Heart right ventricle (tissue), 16 donors: ENCODE data around the gene MIF4GD. TPM values are rescaled to one million over a fixed set of nuclear protein-coding genes. Genes with fewer than 3 reads are reported as not detected.
A peak's percentile ranks its signal among the peaks of the same experiment; 100 is the strongest.

Experiments used
- ATAC-seq, 8 donors: fragments of 200-7000 bp; cut with Tn5 transposase; one replicate each; pipeline ENCODE4 v1.9.1; 2020; ENCODE audit warnings: mild to moderate bottlenecking in 8 of 8, moderate library complexity in 8 of 8, moderate number of reproducible peaks in 1 of 8
- DNase-seq, 2 donors: peaks; one replicate each; pipeline ENCODE4 v3.0.0-alpha.2; 2020
- H3K27ac ChIP-seq, 10 donors: fragments of 200-600 bp; sonication (generic) in 2 of 10; one replicate each; pipeline versions ENCODE4 v1.5.0 to v1.8.0; 2020 to 2022; ENCODE audit warnings: mild to moderate bottlenecking in 3 of 10
- H3K27me3 ChIP-seq, 7 donors: fragments of 200-600 bp; one replicate each; pipeline ENCODE4 v1.8.0; 2021 to 2022; ENCODE audit warnings: mild to moderate bottlenecking in 2 of 7
- H3K36me3 ChIP-seq, 9 donors: fragments of 200-600 bp; sonication (generic) in 1 of 9; one replicate each; pipeline versions ENCODE4 v1.5.0 to v1.8.0; 2020 to 2022; ENCODE audit warnings: mild to moderate bottlenecking in 2 of 9
- H3K4me1 ChIP-seq, 9 donors: fragments of 200-600 bp; sonication (generic) in 1 of 9; one replicate each; pipeline versions ENCODE4 v1.5.0 to v1.8.0; 2020 to 2022; ENCODE audit warnings: mild to moderate bottlenecking in 4 of 9
- H3K4me3 ChIP-seq, 10 donors: fragments of 200-600 bp; sonication (generic) in 2 of 10; one replicate each; pipeline versions ENCODE4 v1.5.0 to v1.8.0; 2020 to 2022; ENCODE audit warnings: mild to moderate bottlenecking in 7 of 10, moderate library complexity in 2 of 10
- H3K9me3 ChIP-seq, 11 donors: fragments of 200-600 bp in 10 of 11; sonication (generic) in 2 of 11; one replicate each; pipeline versions ENCODE4 v1.5.0 to v1.8.0; 2013 to 2022; ENCODE audit warnings: mild to moderate bottlenecking in 2 of 11, control low read depth in 1 of 11, moderate library complexity in 1 of 11
- WGBS, 2 donors: extraction: QIAGEN DNeasy Blood & Tissue Kit; methylation state at CpG; one replicate each; pipeline ENCODE4 v1.1.7; 2013; ENCODE audit warnings: inconsistent platforms in 1 of 2; 5-methylcytosine and 5-hydroxymethylcytosine counted together
- intact Hi-C, 10 donors: fragments of 100-400 bp; cut with DNase I; formaldehyde crosslinking; loops; one replicate each; pipeline versions ENCODE4 v1.11.1 to v1.14.2; 2022
- polyA plus RNA-seq, 2 donors: library from polyadenylated mRNA; stranded (reverse); fragments of 200-250 nt; gene quantifications; one replicate each; pipeline ENCODE4 v1.2.3, GENCODE V29; 2013
- total RNA-seq, 10 donors: library from RNA; stranded (reverse); fragmentation: NEBNext Ultra II Directional in 3 of 10; extraction: Animal tissue kit (Norgen Biotek cat#: 25700) in 3 of 10; gene quantifications; one replicate each; pipeline versions ENCODE4 v1.2.1 to v1.2.4, GENCODE V29; 2021 to 2023
- TF ChIP-seq, protein P1 (sequence below), 9 donors: fragments of 200-600 bp; sonication (generic) in 2 of 9; IDR thresholded peaks; one replicate each; pipeline versions ENCODE4 v1.5.0 to v1.8.0; 2021 to 2022; ENCODE audit warnings: antibody characterized with exemption in 9 of 9, mild to moderate bottlenecking in 5 of 9, moderate library complexity in 1 of 9
- donor health status: Arrhythmogenic right ventricular cardiomyopathy.
- donor health status: ischemic (EF 13 %, LVEDD 7.1; RV severe dilation, severe dysfunction).
- donor health status: healthy with polysubstance abuse.
- donor health status: DM: no; HTN: yes; CAD: no.
- donor health status: DM: no; HTN: no; CAD: no.
- donor health status: ischemic (EF 25% LVEDD 6.9; RV normal size, moderate dysfunction).
- donor health status: ischemic (EF 25% LVEDD 5.7; RV mildly dilated, moderate dysfunction).
- donor health status: healthy.
- donor health status: DM: yes; HTN: yes; CAD: no.
- donor health status: Ischemic cardiomyopathy.
- donor health status: ischemic (EF 35%, LVEDD 5.7; RV mildly dilated, moderate dysfunction).
- donor health status: nonischemic (EF 11% LVEDD 7.7; RV severe dilation, severe dysfunction).
- donor health status: DM: yes; HTN: yes; CAD: no.
- donor health status: PGD.
- donor health status: ischemic (EF 29% LVEDD 5.4; RV normal size, mild dysfunction).
- donor health status: nonischemic (EF 23%, LVEDD 6.1; RV moderate dilation, normal function).

MIF4GD gene
- total and polyA plus RNA-seq, 12 donors = 7.5 to 27.7 (median 15.6) TPM

- no peaks in the 10 kb centered on the region for H3K9me3 ChIP-seq
- peak; percentile 98 to 100 (median 99) for ATAC-seq
- peaks cover 0 to 26% (median 0%) of the 10 kb centered on the region in 9 donors for H3K36me3 ChIP-seq
- TF ChIP-seq, protein P1, sequence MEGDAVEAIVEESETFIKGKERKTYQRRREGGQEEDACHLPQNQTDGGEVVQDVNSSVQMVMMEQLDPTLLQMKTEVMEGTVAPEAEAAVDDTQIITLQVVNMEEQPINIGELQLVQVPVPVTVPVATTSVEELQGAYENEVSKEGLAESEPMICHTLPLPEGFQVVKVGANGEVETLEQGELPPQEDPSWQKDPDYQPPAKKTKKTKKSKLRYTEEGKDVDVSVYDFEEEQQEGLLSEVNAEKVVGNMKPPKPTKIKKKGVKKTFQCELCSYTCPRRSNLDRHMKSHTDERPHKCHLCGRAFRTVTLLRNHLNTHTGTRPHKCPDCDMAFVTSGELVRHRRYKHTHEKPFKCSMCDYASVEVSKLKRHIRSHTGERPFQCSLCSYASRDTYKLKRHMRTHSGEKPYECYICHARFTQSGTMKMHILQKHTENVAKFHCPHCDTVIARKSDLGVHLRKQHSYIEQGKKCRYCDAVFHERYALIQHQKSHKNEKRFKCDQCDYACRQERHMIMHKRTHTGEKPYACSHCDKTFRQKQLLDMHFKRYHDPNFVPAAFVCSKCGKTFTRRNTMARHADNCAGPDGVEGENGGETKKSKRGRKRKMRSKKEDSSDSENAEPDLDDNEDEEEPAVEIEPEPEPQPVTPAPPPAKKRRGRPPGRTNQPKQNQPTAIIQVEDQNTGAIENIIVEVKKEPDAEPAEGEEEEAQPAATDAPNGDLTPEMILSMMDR (IDR thresholded peaks at IDR 0.05) = peak in 5 of 9 donors; percentile 16 to 35 (median 28)
- peaks cover 0 to 42% (median 10%) of the 10 kb centered on the region in 9 donors for H3K4me1 ChIP-seq
- H3K27me3 ChIP-seq = no peaks in the 10 kb centered on the region
- peak; percentile 98 to 99 for DNase-seq
- 0% methylated on average over 65 of the region's 65 CpGs for WGBS, 2 donors
- peak within 1 kb of the TSS; percentile 46 to 97 (median 90) for H3K27ac ChIP-seq
- H3K4me3 ChIP-seq = peak within 1 kb of the TSS; percentile 59 to 98 (median 90)
- intact Hi-C loops = loop anchor here in 2 of 10 donors (1.0 to 2.0 kb wide), 2 partner anchors 18 to 115 kb away; partner anchors contain the start of gene MIF4GD (in 1 of the 2)
Measured at GRCh38 chr17:75289115-75289831, 18.2 kb upstream of the MIF4GD start, which contains the start of gene SLC25A19. SLC25A19 (minus strand) TSS chr17:75289433; CDS start chr17:75286764, 2,669 bp downstream.

GRCh38 chr17:75288770-75289114 lies 17.7 kb upstream of the MIF4GD start:
- Histone ChIP-seq H3K27me3 (no peaks in the 10 kb centered on the region), H3K4me1 (peaks cover 0 to 37% (median 10%) of the 10 kb centered on the region in 9 donors), H3K4me3 (peak overlapping the region; percentile 59 to 98 (median 90)), H3K36me3 (peaks cover 0 to 31% (median 0%) of the 10 kb centered on the region in 9 donors), H3K9me3 (no peaks in the 10 kb centered on the region), H3K27ac (peak overlapping the region in 9 of 10 donors; percentile 70 to 97 (median 90))
- TF ChIP-seq, protein P1 (IDR thresholded peaks at IDR 0.05) = no peak
- intact Hi-C loops = loop anchor here in 2 of 10 donors (1.0 to 2.0 kb wide), 2 partner anchors 18 to 116 kb away; partner anchors contain the start of gene MIF4GD (in 1 of the 2)
- ATAC-seq = peak; percentile 3 to 32 (median 14)
- no peak for DNase-seq
- WGBS, 2 donors = 0 to 1% methylated on average over 14 of the region's 14 CpGs

GRCh38 chr17:75288359-75288758 lies 17.3 kb upstream of the MIF4GD start:
- 31 to 42% methylated on average over 2 of the region's 2 CpGs for WGBS, 2 donors
- Histone ChIP-seq H3K36me3 (peaks cover 0 to 35% (median 0%) of the 10 kb centered on the region in 9 donors), H3K27me3 (no peaks in the 10 kb centered on the region), H3K4me3 (peak overlapping the region in 9 of 10 donors; percentile 59 to 98 (median 86)), H3K9me3 (no peaks in the 10 kb centered on the region), H3K27ac (peak overlapping the region in 1 of 10 donors; percentile 96), H3K4me1 (peaks cover 0 to 33% (median 10%) of the 10 kb centered on the region in 9 donors)
- ATAC-seq (no peak), DNase-seq (no peak)
- TF ChIP-seq, protein P1 (IDR thresholded peaks at IDR 0.05) = no peak
- intact Hi-C loops = loop anchor here in 1 of 10 donors (2.0 kb wide), 1 partner anchor 18 kb away; the partner anchor contains the start of gene MIF4GD

DNA sequence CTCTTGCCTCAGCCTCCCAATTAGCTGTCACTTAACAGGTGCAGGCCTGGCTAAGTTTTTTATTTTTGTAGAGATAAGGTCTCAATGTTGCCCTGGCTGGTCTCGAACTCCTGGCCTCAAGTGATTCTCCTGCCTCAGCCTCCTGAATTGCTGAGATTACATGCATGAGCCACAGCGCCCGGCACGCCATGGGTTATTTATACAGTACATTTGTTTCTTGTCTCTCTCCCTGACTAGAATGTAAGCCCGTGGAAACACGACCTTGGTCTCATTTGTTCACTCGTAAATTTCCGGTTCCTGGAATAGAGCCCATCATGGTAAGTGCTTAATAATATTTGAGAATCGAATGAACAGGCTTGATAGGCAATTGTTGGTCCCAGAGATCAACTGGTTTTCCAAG lies 16.2 kb upstream of the MIF4GD start:
- Histone ChIP-seq H3K4me3 (no peak overlapping the region), H3K27me3 (no peaks in the 10 kb centered on the region), H3K27ac (no peak overlapping the region), H3K4me1 (peaks cover 0 to 24% (median 10%) of the 10 kb centered on the region in 9 donors), H3K36me3 (peaks cover 0 to 46% (median 0%) of the 10 kb centered on the region in 9 donors), H3K9me3 (no peaks in the 10 kb centered on the region)
- intact Hi-C loops = no loop called here
- WGBS, 2 donors = 84 to 88% methylated on average over 9 of the region's 9 CpGs
- TF ChIP-seq, protein P1 (IDR thresholded peaks at IDR 0.05) = no peak
- ATAC-seq (no peak), DNase-seq (no peak)
